GM23248 (cell line): ENCODE results near the gene EIF4G1. TPM values are rescaled to one million over a fixed set of nuclear protein-coding genes. Genes with fewer than 3 reads are reported as not detected.

Source experiments
- DNase-seq: peaks from one replicate; pipeline ENCODE4 v3.0.0-alpha.2; 2015
- H2AFZ ChIP-seq: fragments of 200-600 bp; sonication (generic); 2 replicates; pipeline ENCODE4 v1.6.1; 2016; ENCODE audit warnings: antibody characterized with exemption
- H3F3A ChIP-seq: fragments of 200-600 bp; sonication (generic); 2 replicates; pipeline ENCODE4 v1.6.1; 2016; ENCODE audit warnings: mild to moderate bottlenecking, antibody characterized with exemption, mixed run types; ENCODE audit not compliant: insufficient read depth
- H3K27ac ChIP-seq: fragments of 200-600 bp; sonication (generic); 2 replicates; pipeline ENCODE4 v1.5.1; 2016; ENCODE audit warnings: mild to moderate bottlenecking
- H3K27me3 ChIP-seq: fragments of 200-600 bp; sonication (generic); replicated peaks from 2 replicates; pipeline ENCODE4 v1.6.1; 2016; ENCODE audit warnings: mild to moderate bottlenecking; ENCODE audit not compliant: insufficient read depth
- H3K36me3 ChIP-seq: fragments of 200-600 bp; sonication (generic); 2 replicates; pipeline ENCODE4 v1.6.1; 2016; ENCODE audit warnings: low read depth, mild to moderate bottlenecking
- H3K4me1 ChIP-seq: fragments of 200-600 bp; sonication (generic); 2 replicates; pipeline ENCODE4 v1.6.1; 2016; ENCODE audit warnings: mild to moderate bottlenecking; ENCODE audit not compliant: insufficient read depth
- H3K4me2 ChIP-seq: fragments of 200-600 bp; sonication (generic); one replicate; pipeline ENCODE4 v1.6.1; 2016; ENCODE audit warnings: mild to moderate bottlenecking; ENCODE audit not compliant: unreplicated experiment
- H3K4me3 ChIP-seq: fragments of 200-600 bp; sonication (generic); 2 replicates; pipeline ENCODE4 v1.5.1; 2016; ENCODE audit warnings: mild to moderate bottlenecking
- H3K79me2 ChIP-seq: fragments of 200-600 bp; sonication (generic); 2 replicates; pipeline ENCODE4 v1.6.1; 2016; ENCODE audit warnings: mild to moderate bottlenecking; ENCODE audit not compliant: insufficient read depth
- H3K9ac ChIP-seq: fragments of 200-600 bp; sonication (generic); 2 replicates; pipeline ENCODE4 v1.6.1; 2016; ENCODE audit warnings: mild to moderate bottlenecking
- H3K9me2 ChIP-seq: fragments of 200-600 bp; sonication (generic); 2 replicates; pipeline ENCODE4 v1.6.1; 2016; ENCODE audit warnings: mixed run types, mild to moderate bottlenecking, moderate library complexity; ENCODE audit not compliant: insufficient read depth
- H3K9me3 ChIP-seq: fragments of 200-600 bp; sonication (generic); one replicate; pipeline ENCODE4 v1.6.1; 2017; ENCODE audit warnings: low read depth
- H4K20me1 ChIP-seq: fragments of 200-600 bp; sonication (generic); 2 replicates; pipeline ENCODE4 v1.6.0; 2016; ENCODE audit not compliant: insufficient read depth
- EZH2 ChIP-seq: fragments of 200-600 bp; sonication (generic); IDR thresholded peaks from 2 replicates; pipeline ENCODE4 v1.6.1; 2018; ENCODE audit warnings: antibody characterized with exemption, mild to moderate bottlenecking; ENCODE audit not compliant: insufficient read depth, poor library complexity, severe bottlenecking
- EZH2phosphoT487 ChIP-seq: fragments of 200-600 bp; sonication (generic); IDR thresholded peaks from 2 replicates; pipeline ENCODE4 v1.6.1; 2018; ENCODE audit warnings: antibody characterized with exemption, moderate library complexity, mild to moderate bottlenecking, low read depth; ENCODE audit not compliant: insufficient read depth
- whole genome bisulfite sequencing, 2 experiments: methylation state at CpG; one replicate each; pipeline ENCODE4 v1.1.6; 2015 to 2017; ENCODE audit warnings: low lambda C conversion rate in 2 of 2, low coverage in 1 of 2; ENCODE audit errors: missing lambda C conversion rate in 2 of 2; 5-methylcytosine and 5-hydroxymethylcytosine counted together
- in situ Hi-C: fragments of 300-500 bp; cut with MboI; formaldehyde crosslinking; loops from 2 replicates; pipeline ENCODE4 v1.15.0; 2020
- polyA plus RNA-seq: library from polyadenylated mRNA; unstranded; fragments of >200 nt; fragmentation: Nextera tagmentation; extraction: Ambion mirVana; gene quantifications from 2 replicates; pipeline ENCODE4 v1.2.1, GENCODE V29; 2016
- total RNA-seq: library from RNA; depleted of rRNA; stranded (reverse); fragments of >200 nt; shearing (Covaris generic); gene quantifications from 2 replicates; pipeline ENCODE4 v1.2.3, GENCODE V29; 2014

Gene EIF4G1
- total and polyA plus RNA-seq, 2 experiments from 2014 or later: 184 to 370 TPM

GRCh38 chr3:184380185-184380626 lies 65.8 kb downstream of the EIF4G1 start:
- Histone ChIP-seq H3K36me3 (no peaks in the 10 kb centered on the region), H3K9me3 (no peaks in the 10 kb centered on the region), H3F3A (no peaks in the 10 kb centered on the region), H3K27ac (no peak overlapping the region), H3K9me2 (no peaks in the 10 kb centered on the region), H3K4me2 (peak overlapping the region; percentile 80), H3K4me3 (peak overlapping the region; percentile 69), H4K20me1 (no peaks in the 10 kb centered on the region), H2AFZ (no peak overlapping the region), H3K9ac (no peak overlapping the region), H3K4me1 (no peaks in the 10 kb centered on the region), H3K27me3 (peaks cover 33% of the 10 kb centered on the region), H3K79me2 (no peaks in the 10 kb centered on the region)
- TF ChIP-seq EZH2phosphoT487 (no peak), EZH2 (no peak)
- peak; percentile 75 for DNase-seq
- in situ Hi-C loops: no loop called here
- 0 to 3% methylated on average over 6 to 42 of the region's 62 CpGs for WGBS, 2 experiments

- Histone ChIP-seq H3K9me3 (no peaks in the 10 kb centered on the region), H3K27ac (no peak overlapping the region), H3K4me3 (peak overlapping the region; percentile 69), H3F3A (no peaks in the 10 kb centered on the region), H2AFZ (no peak overlapping the region), H4K20me1 (no peaks in the 10 kb centered on the region), H3K79me2 (no peaks in the 10 kb centered on the region), H3K4me2 (peak overlapping the region; percentile 80), H3K9ac (no peak overlapping the region), H3K4me1 (no peaks in the 10 kb centered on the region), H3K27me3 (peaks cover 33% of the 10 kb centered on the region), H3K36me3 (no peaks in the 10 kb centered on the region), H3K9me2 (no peaks in the 10 kb centered on the region)
- peak; percentile 33 for DNase-seq
- TF ChIP-seq EZH2: peak; percentile 95
- 0 out of 2 replicates have a peak, but pooled peaks have one; percentile 85 for TF ChIP-seq EZH2phosphoT487
- WGBS, 2 experiments: 2 to 4% methylated on average over 31 to 32 of the region's 42 CpGs
- in situ Hi-C loops: no loop called here
Measured at GRCh38 chr3:184380627-184381260, 66.3 kb downstream of the EIF4G1 start.

- Histone ChIP-seq H3F3A (no peaks in the 10 kb centered on the region), H2AFZ (peak overlapping the region; percentile 47), H3K4me1 (no peaks in the 10 kb centered on the region), H3K27me3 (peaks cover 33% of the 10 kb centered on the region), H3K9ac (no peak overlapping the region), H3K36me3 (no peaks in the 10 kb centered on the region), H3K9me2 (no peaks in the 10 kb centered on the region), H3K9me3 (no peaks in the 10 kb centered on the region), H3K4me2 (peak overlapping the region; percentile 40), H4K20me1 (no peaks in the 10 kb centered on the region), H3K27ac (no peak overlapping the region), H3K4me3 (peak overlapping the region; percentile 49; the same call in 1 of the 2 replicates), H3K79me2 (no peaks in the 10 kb centered on the region)
- in situ Hi-C loops: no loop called here
- WGBS, 2 experiments: 7 to 10% methylated on average over 46 of the region's 55 CpGs
- TF ChIP-seq EZH2: no peak
- TF ChIP-seq EZH2phosphoT487: no peak
- DNase-seq: peak; percentile 52
Measured at GRCh38 chr3:184381261-184382224, 67.1 kb downstream of the EIF4G1 start.

- in situ Hi-C loops: no loop called here
- WGBS, 2 experiments: 84 to 86% methylated on average over 15 to 16 of the region's 16 CpGs
Measured at GRCh38 chr3:184382326-184383032, 68.1 kb downstream of the EIF4G1 start.

More at GRCh38 chr3:184382326-184383032, 68.1 kb downstream of the EIF4G1 start:
- Histone ChIP-seq H3K4me1 (no peaks in the 10 kb centered on the region), H4K20me1 (no peaks in the 10 kb centered on the region), H3K36me3 (no peaks in the 10 kb centered on the region), H3K27me3 (peaks cover 28% of the 10 kb centered on the region), H2AFZ (no peak overlapping the region), H3K9me2 (no peaks in the 10 kb centered on the region), H3K4me2 (no peak overlapping the region), H3F3A (no peaks in the 10 kb centered on the region), H3K9ac (no peak overlapping the region), H3K79me2 (no peaks in the 10 kb centered on the region), H3K9me3 (no peaks in the 10 kb centered on the region), H3K27ac (no peak overlapping the region), H3K4me3 (no peak overlapping the region)
- no peak for DNase-seq
- TF ChIP-seq EZH2 (no peak), EZH2phosphoT487 (no peak)
